LNCAP (cell line): ENCODE measurements around the gene GPR179.
"Not testable (repeated sequence)": the region's sequence is repeated elsewhere in the genome, so short reads cannot be mapped to it uniquely, and the experiment has no call there.

ENCODE experiments used
- CTCF ChIP-seq: fragments of 450-650 bp; IDR thresholded peaks from 2 replicates; pipeline ENCODE4 v1.5.1; 2017; ENCODE audit warnings: mild to moderate bottlenecking

GPR179 gene

GRCh38 chr17:38296834-38297517 is 46.8 kb downstream of the GPR179 start, which contains the start of gene MRPL45:
Gene MRPL45 (plus strand): TSS chr17:38297168. CDS start chr17:38297184, 16 bp downstream.
- TF ChIP-seq CTCF: not testable (repeated sequence)

- 0 out of 2 replicates have a peak, but pooled peaks have one; percentile 29 for TF ChIP-seq CTCF
These were observed 55.4 kb downstream of the GPR179 start for GRCh38 chr17:38288217-38288827.
